Gastrocnemius medialis (tissue), 4 donors: ENCODE measurements around the gene PRR36.

ENCODE experiments used
- POLR2A ChIP-seq, 2 donors: fragments of 450-650 bp; IDR thresholded peaks; one replicate each; pipeline ENCODE4 v1.6.1; 2017; ENCODE audit warnings: antibody characterized with exemption in 2 of 2, mild to moderate bottlenecking in 2 of 2, moderate library complexity in 2 of 2
- TF ChIP-seq, protein P1 (sequence below), 5 experiments: fragments of 450-650 bp in 3 of 5; fragments of 200-600 bp in 2 of 5; sonication (generic) in 2 of 5; IDR thresholded peaks in 4 of 5; conservative IDR thresholded peaks in 1 of 5; 1 replicate in 4 of 5; 2 replicates in 1 of 5; pipeline ENCODE4 v1.5.1; 2016 to 2019; ENCODE audit warnings: antibody characterized with exemption in 5 of 5, mild to moderate bottlenecking in 3 of 5, moderate library complexity in 3 of 5

DNA sequence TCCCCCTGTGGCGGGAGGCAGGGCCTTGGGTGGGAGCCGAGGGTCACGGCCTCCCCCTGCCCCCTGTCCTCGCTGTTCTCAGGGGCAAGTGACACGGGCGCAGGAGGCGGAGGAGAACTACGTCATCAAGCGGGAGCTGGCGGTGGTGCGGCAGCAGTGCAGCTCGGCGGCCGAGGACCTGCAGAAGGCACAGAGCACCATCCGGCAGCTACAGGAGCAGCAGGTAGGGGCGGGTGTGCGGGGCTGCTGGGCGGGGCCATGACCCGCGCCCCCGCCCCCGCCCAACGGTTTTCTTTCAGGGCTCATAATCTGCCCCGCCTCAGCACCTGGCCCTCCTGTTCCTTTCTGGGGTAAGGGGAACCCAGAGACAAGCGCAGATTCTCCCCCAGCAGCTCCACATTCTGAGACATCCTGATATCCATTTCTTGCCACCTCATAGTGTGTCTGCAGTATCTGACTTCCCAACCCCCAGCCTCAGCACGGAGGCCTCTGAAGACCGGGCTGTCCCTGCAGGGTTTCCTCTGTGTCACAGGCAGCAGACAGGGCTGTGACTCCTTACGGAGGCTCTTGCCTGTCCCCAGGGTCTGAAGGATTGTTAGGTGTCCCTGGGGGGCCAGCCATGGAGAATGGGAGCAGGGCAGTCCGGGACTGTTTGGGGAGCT is 15.9 kb downstream of the PRR36 start:
- TF ChIP-seq, protein P1, sequence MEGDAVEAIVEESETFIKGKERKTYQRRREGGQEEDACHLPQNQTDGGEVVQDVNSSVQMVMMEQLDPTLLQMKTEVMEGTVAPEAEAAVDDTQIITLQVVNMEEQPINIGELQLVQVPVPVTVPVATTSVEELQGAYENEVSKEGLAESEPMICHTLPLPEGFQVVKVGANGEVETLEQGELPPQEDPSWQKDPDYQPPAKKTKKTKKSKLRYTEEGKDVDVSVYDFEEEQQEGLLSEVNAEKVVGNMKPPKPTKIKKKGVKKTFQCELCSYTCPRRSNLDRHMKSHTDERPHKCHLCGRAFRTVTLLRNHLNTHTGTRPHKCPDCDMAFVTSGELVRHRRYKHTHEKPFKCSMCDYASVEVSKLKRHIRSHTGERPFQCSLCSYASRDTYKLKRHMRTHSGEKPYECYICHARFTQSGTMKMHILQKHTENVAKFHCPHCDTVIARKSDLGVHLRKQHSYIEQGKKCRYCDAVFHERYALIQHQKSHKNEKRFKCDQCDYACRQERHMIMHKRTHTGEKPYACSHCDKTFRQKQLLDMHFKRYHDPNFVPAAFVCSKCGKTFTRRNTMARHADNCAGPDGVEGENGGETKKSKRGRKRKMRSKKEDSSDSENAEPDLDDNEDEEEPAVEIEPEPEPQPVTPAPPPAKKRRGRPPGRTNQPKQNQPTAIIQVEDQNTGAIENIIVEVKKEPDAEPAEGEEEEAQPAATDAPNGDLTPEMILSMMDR (IDR thresholded peaks at IDR 0.05 in 4 of 5, conservative IDR thresholded peaks at IDR 0.05 in 1 of 5), result no peak
- no peak for TF ChIP-seq POLR2A (IDR thresholded peaks at IDR 0.05)
